ENCODE measurements around the gene HIVEP2.
A peak's percentile ranks its signal among the peaks of the same experiment; 100 is the strongest.

Gene HIVEP2

GRCh38 chr6:142765306-142765705, 179.7 kb downstream of the HIVEP2 start:
- DNase-seq, result no peak

- DNase-seq, result no peak
These were observed 180.7 kb downstream of the HIVEP2 start for GRCh38 chr6:142764311-142764710.

GRCh38 chr6:142763205-142763604, 181.8 kb downstream of the HIVEP2 start:
- DNase-seq, result no peak

GRCh38 chr6:142761756-142762155, 183.2 kb downstream of the HIVEP2 start:
- no peak for DNase-seq

GRCh38 chr6:142760152-142760551, 184.8 kb downstream of the HIVEP2 start:
- no peak for DNase-seq

GRCh38 chr6:142758629-142759025, 186.3 kb downstream of the HIVEP2 start:
- DNase-seq, result no peak

- no peak for DNase-seq
These were observed 186.9 kb downstream of the HIVEP2 start for GRCh38 chr6:142757852-142758628.

GRCh38 chr6:142756215-142756630, 188.8 kb downstream of the HIVEP2 start:
- DNase-seq, result no peak

GRCh38 chr6:142753196-142753595, 191.8 kb downstream of the HIVEP2 start:
- no peak for DNase-seq

GRCh38 chr6:142752348-142752747, 192.6 kb downstream of the HIVEP2 start:
- no peak for DNase-seq

GRCh38 chr6:142751452-142751851, 193.5 kb downstream of the HIVEP2 start:
- DNase-seq, result no peak

GRCh38 chr6:142750998-142751397, 194.0 kb downstream of the HIVEP2 start:
- no peak for DNase-seq

GRCh38 chr6:142749556-142749955, 195.4 kb downstream of the HIVEP2 start:
- no peak for DNase-seq

GRCh38 chr6:142746524-142746923, 198.5 kb downstream of the HIVEP2 start:
- DNase-seq, result no peak

- no peak for DNase-seq
These were observed 200.1 kb downstream of the HIVEP2 start for GRCh38 chr6:142744836-142745235.

- no peak for DNase-seq
These were observed 204.5 kb downstream of the HIVEP2 start for GRCh38 chr6:142740449-142740848.

- DNase-seq, result no peak
These were observed 206.2 kb downstream of the HIVEP2 start for GRCh38 chr6:142738731-142739130.

- no peak for DNase-seq
These were observed 207.0 kb downstream of the HIVEP2 start for GRCh38 chr6:142738035-142738396.

GRCh38 chr6:142737368-142738034, 207.5 kb downstream of the HIVEP2 start:
- DNase-seq, result no peak

GRCh38 chr6:142735204-142735603, 209.8 kb downstream of the HIVEP2 start:
- peak; percentile 2 for DNase-seq

GRCh38 chr6:142732790-142733189, 212.2 kb downstream of the HIVEP2 start:
- DNase-seq, result no peak

GRCh38 chr6:142731611-142732010, 213.4 kb downstream of the HIVEP2 start:
- DNase-seq, result no peak

GRCh38 chr6:142729618-142730017, 215.4 kb downstream of the HIVEP2 start:
- DNase-seq, result no peak

GRCh38 chr6:142728910-142729481, 216.0 kb downstream of the HIVEP2 start:
- no peak for DNase-seq
